ENCODE measurements around the gene PROX2.

DNA sequence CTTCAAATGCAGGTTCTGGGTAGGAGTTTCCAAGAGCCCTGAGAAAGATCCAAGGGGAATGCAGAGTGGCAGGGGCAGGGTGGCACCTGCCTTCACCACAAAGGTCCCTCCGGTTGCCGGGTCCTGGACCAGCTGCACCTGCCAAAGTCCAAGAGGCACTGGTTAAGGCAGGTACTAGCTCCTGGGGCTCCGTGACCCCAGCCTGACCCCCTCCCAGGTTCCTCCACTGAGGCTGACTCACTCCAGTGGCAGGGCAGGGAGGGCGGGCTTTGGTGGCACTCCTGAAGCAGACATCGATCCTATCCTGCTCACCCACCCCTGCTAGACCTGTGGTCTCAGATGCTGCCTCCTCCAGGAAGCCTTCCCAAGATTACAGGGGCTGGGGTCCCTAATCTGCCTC lies 35.8 kb upstream of the PROX2 start:
- TF ChIP-seq, protein P1, sequence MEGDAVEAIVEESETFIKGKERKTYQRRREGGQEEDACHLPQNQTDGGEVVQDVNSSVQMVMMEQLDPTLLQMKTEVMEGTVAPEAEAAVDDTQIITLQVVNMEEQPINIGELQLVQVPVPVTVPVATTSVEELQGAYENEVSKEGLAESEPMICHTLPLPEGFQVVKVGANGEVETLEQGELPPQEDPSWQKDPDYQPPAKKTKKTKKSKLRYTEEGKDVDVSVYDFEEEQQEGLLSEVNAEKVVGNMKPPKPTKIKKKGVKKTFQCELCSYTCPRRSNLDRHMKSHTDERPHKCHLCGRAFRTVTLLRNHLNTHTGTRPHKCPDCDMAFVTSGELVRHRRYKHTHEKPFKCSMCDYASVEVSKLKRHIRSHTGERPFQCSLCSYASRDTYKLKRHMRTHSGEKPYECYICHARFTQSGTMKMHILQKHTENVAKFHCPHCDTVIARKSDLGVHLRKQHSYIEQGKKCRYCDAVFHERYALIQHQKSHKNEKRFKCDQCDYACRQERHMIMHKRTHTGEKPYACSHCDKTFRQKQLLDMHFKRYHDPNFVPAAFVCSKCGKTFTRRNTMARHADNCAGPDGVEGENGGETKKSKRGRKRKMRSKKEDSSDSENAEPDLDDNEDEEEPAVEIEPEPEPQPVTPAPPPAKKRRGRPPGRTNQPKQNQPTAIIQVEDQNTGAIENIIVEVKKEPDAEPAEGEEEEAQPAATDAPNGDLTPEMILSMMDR (IDR thresholded peaks at IDR 0.05): no peak
- no peak for TF ChIP-seq EZH2 (IDR thresholded peaks at IDR 0.05; ENCODE audit: borderline replicate concordance, insufficient read depth, low read depth, low read length, poor library complexity, severe bottlenecking)

Data from B cell (primary cell).